Calu3 (cell line): ENCODE results near the gene LRMDA. TPM values are rescaled to one million over a fixed set of nuclear protein-coding genes. Genes with fewer than 3 reads are reported as not detected.

Experiments used
- BruUV-seq: library from RNA; stranded (reverse); fragments of 400-500 nt; replicated peaks from 2 replicates; lab custom pipeline; 2021; lab: Mats Ljungman, UMichigan
- CTCF ChIA-PET: fragments of 300-600 bp; sonication (Branson Sonifier 250); formaldehyde crosslinking; loops from one replicate; lab custom pipeline; 2022; ENCODE audit warnings: antibody characterized with exemption; lab: Charles Lee
- DNase-seq: peaks from one replicate; pipeline ENCODE4 v3.0.0; 2022
- H3K27ac Mint-ChIP-seq: one replicate; pipeline ENCODE4 v1.8.0; 2022; ENCODE audit warnings: mixed read lengths; ENCODE audit not compliant: unreplicated experiment
- H3K27me3 Mint-ChIP-seq: one replicate; pipeline ENCODE4 v1.8.0; 2022; ENCODE audit warnings: mixed read lengths; ENCODE audit not compliant: unreplicated experiment
- H3K36me3 Mint-ChIP-seq: one replicate; pipeline ENCODE4 v1.8.0; 2022; ENCODE audit warnings: mild to moderate bottlenecking, moderate library complexity, mixed read lengths; ENCODE audit not compliant: insufficient read depth, unreplicated experiment
- H3K4me1 Mint-ChIP-seq: one replicate; pipeline ENCODE4 v1.8.0; 2022; ENCODE audit warnings: mild to moderate bottlenecking, low read depth, mixed read lengths; ENCODE audit not compliant: unreplicated experiment
- H3K4me3 Mint-ChIP-seq: one replicate; pipeline ENCODE4 v1.8.0; 2022; ENCODE audit warnings: mild to moderate bottlenecking, low read depth, moderate library complexity, mixed read lengths; ENCODE audit not compliant: unreplicated experiment
- H3K9me3 Mint-ChIP-seq: one replicate; pipeline ENCODE4 v1.8.0; 2022; ENCODE audit warnings: low read depth, mixed read lengths; ENCODE audit not compliant: unreplicated experiment
- intact Hi-C: fragments of 100-400 bp; cut with micrococcal nuclease; formaldehyde crosslinking; loops from one replicate; pipeline ENCODE4 v1.10.0; 2022; ENCODE audit not compliant: unreplicated experiment
- total RNA-seq: library from RNA; stranded (reverse); gene quantifications from 2 replicates; pipeline ENCODE4 v1.2.3, GENCODE V29; 2022
- TF ChIP-seq, protein P1 (sequence below): fragments of 200-600 bp; IDR thresholded peaks from one replicate; pipeline ENCODE4 v1.8.0; 2022; ENCODE audit warnings: antibody characterized with exemption; ENCODE audit not compliant: unreplicated experiment

The LRMDA gene
- total RNA-seq, 1 experiment from 2014 or later = 7.6 TPM

DNA sequence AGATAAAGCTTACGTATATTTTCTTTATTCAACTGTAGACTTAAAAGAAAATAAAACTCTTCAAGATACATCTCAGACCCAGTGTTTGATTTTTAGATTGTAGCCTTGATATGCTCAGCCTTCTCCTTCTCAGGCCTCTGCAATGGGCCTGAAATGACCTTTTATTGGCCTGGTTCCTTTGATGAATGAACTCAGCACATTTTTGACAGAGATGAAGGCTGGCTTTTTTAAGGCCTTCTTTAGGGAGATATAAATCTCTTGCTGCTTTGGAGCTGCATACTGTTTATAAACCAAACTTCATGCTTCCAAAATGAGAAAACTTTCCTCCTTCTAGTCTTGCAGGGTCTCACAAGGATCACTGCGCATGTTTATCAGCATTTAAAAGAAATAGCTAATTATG is 1049.8 kb downstream of the LRMDA start:
- TF ChIP-seq, protein P1, sequence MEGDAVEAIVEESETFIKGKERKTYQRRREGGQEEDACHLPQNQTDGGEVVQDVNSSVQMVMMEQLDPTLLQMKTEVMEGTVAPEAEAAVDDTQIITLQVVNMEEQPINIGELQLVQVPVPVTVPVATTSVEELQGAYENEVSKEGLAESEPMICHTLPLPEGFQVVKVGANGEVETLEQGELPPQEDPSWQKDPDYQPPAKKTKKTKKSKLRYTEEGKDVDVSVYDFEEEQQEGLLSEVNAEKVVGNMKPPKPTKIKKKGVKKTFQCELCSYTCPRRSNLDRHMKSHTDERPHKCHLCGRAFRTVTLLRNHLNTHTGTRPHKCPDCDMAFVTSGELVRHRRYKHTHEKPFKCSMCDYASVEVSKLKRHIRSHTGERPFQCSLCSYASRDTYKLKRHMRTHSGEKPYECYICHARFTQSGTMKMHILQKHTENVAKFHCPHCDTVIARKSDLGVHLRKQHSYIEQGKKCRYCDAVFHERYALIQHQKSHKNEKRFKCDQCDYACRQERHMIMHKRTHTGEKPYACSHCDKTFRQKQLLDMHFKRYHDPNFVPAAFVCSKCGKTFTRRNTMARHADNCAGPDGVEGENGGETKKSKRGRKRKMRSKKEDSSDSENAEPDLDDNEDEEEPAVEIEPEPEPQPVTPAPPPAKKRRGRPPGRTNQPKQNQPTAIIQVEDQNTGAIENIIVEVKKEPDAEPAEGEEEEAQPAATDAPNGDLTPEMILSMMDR = no peak
- intact Hi-C loops = no loop called here
- Mint-ChIP-seq H3K36me3 (no peaks in the 10 kb centered on the region), H3K4me1 (no peaks in the 10 kb centered on the region), H3K27me3 (no peaks in the 10 kb centered on the region), H3K27ac (no peak overlapping the region), H3K9me3 (peaks cover 10% of the 10 kb centered on the region), H3K4me3 (no peak overlapping the region)
- CTCF ChIA-PET = no interaction called here
- no TSS peak for BruUV-seq
- DNase-seq = no peak

- Mint-ChIP-seq H3K27ac (no peak overlapping the region), H3K4me1 (no peaks in the 10 kb centered on the region), H3K9me3 (peaks cover 28% of the 10 kb centered on the region), H3K27me3 (no peaks in the 10 kb centered on the region), H3K36me3 (no peaks in the 10 kb centered on the region), H3K4me3 (no peak overlapping the region)
- intact Hi-C loops = no loop called here
- no peak for DNase-seq
- TF ChIP-seq, protein P1 = no peak
- CTCF ChIA-PET = no interaction called here
- BruUV-seq = no TSS peak
Measured at GRCh38 chr10:76487582-76487981, 1056.2 kb downstream of the LRMDA start.

GRCh38 chr10:76488602-76489001 is 1057.2 kb downstream of the LRMDA start:
- no peak overlapping the region for H3K4me3 Mint-ChIP-seq
- H3K36me3 Mint-ChIP-seq = no peaks in the 10 kb centered on the region
- H3K9me3 Mint-ChIP-seq = peaks cover 28% of the 10 kb centered on the region
- no peaks in the 10 kb centered on the region for H3K4me1 Mint-ChIP-seq
- BruUV-seq = no TSS peak
- CTCF ChIA-PET = no interaction called here
- intact Hi-C loops = no loop called here
- TF ChIP-seq, protein P1 = no peak
- H3K27me3 Mint-ChIP-seq = no peaks in the 10 kb centered on the region
- H3K27ac Mint-ChIP-seq = no peak overlapping the region
- no peak for DNase-seq

- CTCF ChIA-PET = no interaction called here
- H3K27ac Mint-ChIP-seq = no peak overlapping the region
- no TSS peak for BruUV-seq
- TF ChIP-seq, protein P1 = no peak
- H3K27me3 Mint-ChIP-seq = no peaks in the 10 kb centered on the region
- intact Hi-C loops = no loop called here
- DNase-seq = no peak
- H3K36me3 Mint-ChIP-seq = no peaks in the 10 kb centered on the region
- no peak overlapping the region for H3K4me3 Mint-ChIP-seq
- peaks cover 25% of the 10 kb centered on the region for H3K9me3 Mint-ChIP-seq
- no peaks in the 10 kb centered on the region for H3K4me1 Mint-ChIP-seq
Measured at GRCh38 chr10:76491216-76491615, 1059.8 kb downstream of the LRMDA start.
